Loucy (cell line): ENCODE data around the gene RMRP.

Experiments used
- EZH2phosphoT487 ChIP-seq: fragments of 200-600 bp; IDR thresholded peaks from 2 replicates; pipeline ENCODE4 v1.6.1; 2018; ENCODE audit warnings: antibody characterized with exemption, mild to moderate bottlenecking, moderate library complexity, borderline replicate concordance
- TF ChIP-seq, protein P1 (sequence below): fragments of 200-600 bp; sonication (generic); conservative IDR thresholded peaks from 2 replicates; pipeline ENCODE4 v1.5.1; 2014; ENCODE audit warnings: mild to moderate bottlenecking, antibody characterized with exemption, low read length

DNA sequence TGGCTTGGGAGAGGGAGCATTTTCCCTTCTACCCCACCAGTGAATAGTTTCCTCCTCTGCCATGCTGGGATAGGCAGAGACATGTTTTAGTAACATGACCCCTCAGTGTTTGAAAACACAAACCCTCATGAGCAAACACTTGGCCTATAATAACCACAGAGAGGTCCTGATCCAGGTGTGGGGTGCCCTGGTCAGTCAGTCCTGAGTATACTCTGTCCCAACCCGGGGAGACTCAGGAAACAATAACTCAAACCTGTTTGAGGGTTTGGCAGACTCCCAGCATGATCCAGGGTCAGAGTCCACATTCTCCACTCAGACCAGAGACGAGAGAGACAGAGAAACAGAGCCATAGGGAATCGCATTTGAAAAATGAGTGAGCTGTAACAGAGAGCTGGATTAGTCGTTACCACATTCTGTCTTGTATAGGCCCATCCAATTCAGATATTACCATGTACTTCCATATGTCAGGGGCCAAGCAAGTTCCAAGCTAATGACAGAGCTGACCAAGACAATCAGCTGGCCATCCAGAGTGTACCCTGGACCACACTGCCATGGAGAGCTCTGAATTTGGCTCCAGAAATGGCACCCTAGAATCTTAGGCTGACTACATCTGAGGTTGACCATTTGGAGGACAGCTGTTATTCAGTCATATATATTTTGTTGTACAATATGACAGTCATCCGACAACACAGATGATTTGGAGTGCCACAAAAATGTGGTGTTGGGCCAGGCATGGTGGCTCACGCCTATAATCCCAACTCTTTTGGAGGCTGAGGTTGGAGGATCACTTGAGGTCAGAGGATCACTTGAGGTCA lies 11.7 kb upstream of the RMRP start:
- TF ChIP-seq, protein P1, sequence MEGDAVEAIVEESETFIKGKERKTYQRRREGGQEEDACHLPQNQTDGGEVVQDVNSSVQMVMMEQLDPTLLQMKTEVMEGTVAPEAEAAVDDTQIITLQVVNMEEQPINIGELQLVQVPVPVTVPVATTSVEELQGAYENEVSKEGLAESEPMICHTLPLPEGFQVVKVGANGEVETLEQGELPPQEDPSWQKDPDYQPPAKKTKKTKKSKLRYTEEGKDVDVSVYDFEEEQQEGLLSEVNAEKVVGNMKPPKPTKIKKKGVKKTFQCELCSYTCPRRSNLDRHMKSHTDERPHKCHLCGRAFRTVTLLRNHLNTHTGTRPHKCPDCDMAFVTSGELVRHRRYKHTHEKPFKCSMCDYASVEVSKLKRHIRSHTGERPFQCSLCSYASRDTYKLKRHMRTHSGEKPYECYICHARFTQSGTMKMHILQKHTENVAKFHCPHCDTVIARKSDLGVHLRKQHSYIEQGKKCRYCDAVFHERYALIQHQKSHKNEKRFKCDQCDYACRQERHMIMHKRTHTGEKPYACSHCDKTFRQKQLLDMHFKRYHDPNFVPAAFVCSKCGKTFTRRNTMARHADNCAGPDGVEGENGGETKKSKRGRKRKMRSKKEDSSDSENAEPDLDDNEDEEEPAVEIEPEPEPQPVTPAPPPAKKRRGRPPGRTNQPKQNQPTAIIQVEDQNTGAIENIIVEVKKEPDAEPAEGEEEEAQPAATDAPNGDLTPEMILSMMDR: no peak
- TF ChIP-seq EZH2phosphoT487: no peak
